B cell (primary cell): ENCODE measurements around the gene ANK3. TPM values are rescaled to one million over a fixed set of nuclear protein-coding genes. Genes with fewer than 3 reads are reported as not detected.

Source experiments
- ATAC-seq: fragments of 200-7000 bp; cut with Tn5 transposase; one replicate; pipeline ENCODE4 v1.10.0; 2021; ENCODE audit warnings: low read depth, mild to moderate bottlenecking, moderate number of reproducible peaks, moderate library complexity
- CTCF ChIA-PET: fragments of 350-600 bp; sonication (Branson Sonifier 250); formaldehyde crosslinking; loops from one replicate; lab custom pipeline; 2021; ENCODE audit warnings: antibody characterized with exemption, inconsistent platforms; lab: Charles Lee
- POLR2A ChIA-PET: fragments of 350-600 bp; sonication (Branson Sonifier 250); formaldehyde crosslinking; loops from one replicate; lab custom pipeline; 2021; ENCODE audit warnings: antibody characterized with exemption; lab: Charles Lee
- DNase-seq: peaks from one replicate; pipeline ENCODE4 v3.0.0; 2013
- H2AFZ ChIP-seq: 2 replicates; pipeline ENCODE4 v1.6.1; 2012; ENCODE audit warnings: mild to moderate bottlenecking, low read depth, low read length; ENCODE audit not compliant: insufficient read depth, poor library complexity, severe bottlenecking
- H3K27ac ChIP-seq, 2 donors: 1 replicate in 1 of 2; 2 replicates in 1 of 2; pipeline ENCODE4 v1.5.1; 2012 to 2013; ENCODE audit warnings: low read length in 2 of 2, mild to moderate bottlenecking in 2 of 2, moderate library complexity in 1 of 2
- H3K27me3 ChIP-seq, 4 experiments: fragments of 200-600 bp in 1 of 4; sonication (generic) in 1 of 4; replicated peaks in 1 of 4; 1 replicate in 2 of 4; 2 replicates in 2 of 4; pipeline versions ENCODE4 v1.6.1 to v1.7.0; 2013 to 2016; ENCODE audit warnings: low read length in 3 of 4, mild to moderate bottlenecking in 2 of 4, mixed read lengths in 1 of 4, moderate library complexity in 1 of 4; ENCODE audit not compliant: insufficient read depth in 4 of 4, control insufficient read depth in 3 of 4; ENCODE audit errors: control extremely low read depth in 1 of 4
- H3K36me3 ChIP-seq, 2 experiments: replicated peaks in 1 of 2; 1 replicate in 1 of 2; 2 replicates in 1 of 2; pipeline versions ENCODE4 v1.6.1 to v1.7.1; 2013; ENCODE audit warnings: low read length in 1 of 2; ENCODE audit not compliant: insufficient read depth in 2 of 2, control insufficient read depth in 1 of 2; ENCODE audit errors: control extremely low read depth in 1 of 2, extremely low read depth in 1 of 2
- H3K4me1 ChIP-seq, 2 donors: fragments of 200-600 bp in 1 of 2; sonication (generic) in 1 of 2; 1 replicate in 1 of 2; 2 replicates in 1 of 2; pipeline versions ENCODE4 v1.5.1 to v1.6.1; 2013 to 2017; ENCODE audit warnings: low read length in 2 of 2; ENCODE audit not compliant: control insufficient read depth in 2 of 2, insufficient read depth in 2 of 2
- H3K4me2 ChIP-seq: replicated peaks from 2 replicates; pipeline ENCODE3; 2012; ENCODE audit warnings: mild to moderate bottlenecking, low read depth, low read length; ENCODE audit not compliant: poor library complexity, severe bottlenecking
- H3K4me3 ChIP-seq, 5 experiments: fragments of 200-600 bp in 1 of 5; sonication (generic) in 1 of 5; 1 replicate in 3 of 5; 2 replicates in 2 of 5; pipeline versions ENCODE4 v1.5.1 to v1.7.0; 2011 to 2016; ENCODE audit warnings: low read length in 4 of 5, mild to moderate bottlenecking in 4 of 5, low read depth in 2 of 5, control low read depth in 1 of 5, moderate library complexity in 1 of 5; ENCODE audit not compliant: insufficient read depth in 1 of 5; ENCODE audit errors: control extremely low read depth in 1 of 5, extremely low read depth in 1 of 5
- H3K79me2 ChIP-seq: fragments of 200-600 bp; sonication (generic); one replicate; pipeline ENCODE4 v1.6.0; 2016; ENCODE audit warnings: low read length; ENCODE audit not compliant: control insufficient read depth, insufficient read depth
- H3K9ac ChIP-seq: fragments of 200-600 bp; sonication (generic); 2 replicates; pipeline ENCODE4 v1.6.1; 2017; ENCODE audit warnings: mild to moderate bottlenecking, low read length, moderate library complexity
- H3K9me3 ChIP-seq, 3 donors: one replicate each; pipeline versions ENCODE4 v1.6.1 to v1.7.1; 2013; ENCODE audit warnings: low read length in 2 of 3; ENCODE audit not compliant: control insufficient read depth in 2 of 3, insufficient read depth in 1 of 3; ENCODE audit errors: control extremely low read depth in 1 of 3
- H4K20me1 ChIP-seq: 2 replicates; pipeline ENCODE4 v1.6.0; 2012; ENCODE audit warnings: mild to moderate bottlenecking, low read length; ENCODE audit not compliant: insufficient read depth, control insufficient read depth, poor library complexity, severe bottlenecking
- H3K27ac Mint-ChIP-seq: one replicate; pipeline ENCODE4 v1.8.0; 2021; ENCODE audit warnings: mixed read lengths
- H3K27me3 Mint-ChIP-seq: one replicate; pipeline ENCODE4 v1.8.0; 2021; ENCODE audit warnings: mixed read lengths
- H3K4me1 Mint-ChIP-seq: one replicate; pipeline ENCODE4 v1.8.0; 2021; ENCODE audit warnings: mixed read lengths
- H3K4me3 Mint-ChIP-seq: one replicate; pipeline ENCODE4 v1.8.0; 2021; ENCODE audit warnings: mixed read lengths
- H3K9me3 Mint-ChIP-seq: one replicate; pipeline ENCODE4 v1.8.0; 2022; ENCODE audit warnings: mixed read lengths; ENCODE audit not compliant: insufficient read depth
- EZH2 ChIP-seq: IDR thresholded peaks from 2 replicates; pipeline ENCODE4 v1.6.1; 2012; ENCODE audit warnings: borderline replicate concordance, low read depth, mild to moderate bottlenecking, moderate library complexity, low read length; ENCODE audit not compliant: insufficient read depth, poor library complexity, severe bottlenecking
- WGBS: methylation state at CpG from one replicate; pipeline ENCODE4 v1.1.5; 2013; ENCODE audit warnings: missing lambda C conversion rate; ENCODE audit not compliant: insufficient coverage; 5-methylcytosine and 5-hydroxymethylcytosine counted together
- intact Hi-C: fragments of 100-400 bp; cut with micrococcal nuclease; formaldehyde crosslinking; loops from one replicate; pipeline ENCODE4 v1.10.0; 2022
- polyA plus RNA-seq: library from polyadenylated mRNA; depleted of rRNA; stranded (reverse); fragments of >200 nt; gene quantifications from 2 replicates; pipeline ENCODE4 v1.2.3, GENCODE V29; 2012
- total RNA-seq, 2 donors: library from RNA; stranded (reverse); fragments of 120-200 nt in 1 of 2; gene quantifications; 1 replicate in 1 of 2; 2 replicates in 1 of 2; pipeline versions ENCODE4 v1.2.3 to v1.2.4, GENCODE V29; 2013 to 2022
- TF ChIP-seq, protein P1 (sequence below): fragments of 200-600 bp; IDR thresholded peaks from one replicate; pipeline ENCODE4 v1.8.0; 2022; ENCODE audit warnings: antibody characterized with exemption, mild to moderate bottlenecking

The ANK3 gene
- total and polyA plus RNA-seq, 2 donors (not counting 1 experiment from before 2014, with no cell fraction given), result 4.9 to 21.6 TPM

- no peak for DNase-seq
- no peaks in the 10 kb centered on the region for H3K9me3 ChIP-seq
- no peaks in the 10 kb centered on the region for H3K79me2 ChIP-seq
- no peak overlapping the region for H3K4me2 ChIP-seq
- no peak overlapping the region for H2AFZ ChIP-seq
- Mint-ChIP-seq H3K27ac (no peak overlapping the region), H3K4me1 (peaks cover under 1% of the 10 kb centered on the region), H3K27me3 (no peaks in the 10 kb centered on the region), H3K4me3 (no peak overlapping the region), H3K9me3 (no peaks in the 10 kb centered on the region)
- intact Hi-C loops, result no loop called here
- no peak overlapping the region for H3K4me3 ChIP-seq
- no peak for ATAC-seq
- ChIA-PET POLR2A (no interaction called here), CTCF (no interaction called here)
- H3K9ac ChIP-seq, result no peak overlapping the region
- no peaks in the 10 kb centered on the region for H3K36me3 ChIP-seq
- no peak for TF ChIP-seq EZH2
- TF ChIP-seq, protein P1, sequence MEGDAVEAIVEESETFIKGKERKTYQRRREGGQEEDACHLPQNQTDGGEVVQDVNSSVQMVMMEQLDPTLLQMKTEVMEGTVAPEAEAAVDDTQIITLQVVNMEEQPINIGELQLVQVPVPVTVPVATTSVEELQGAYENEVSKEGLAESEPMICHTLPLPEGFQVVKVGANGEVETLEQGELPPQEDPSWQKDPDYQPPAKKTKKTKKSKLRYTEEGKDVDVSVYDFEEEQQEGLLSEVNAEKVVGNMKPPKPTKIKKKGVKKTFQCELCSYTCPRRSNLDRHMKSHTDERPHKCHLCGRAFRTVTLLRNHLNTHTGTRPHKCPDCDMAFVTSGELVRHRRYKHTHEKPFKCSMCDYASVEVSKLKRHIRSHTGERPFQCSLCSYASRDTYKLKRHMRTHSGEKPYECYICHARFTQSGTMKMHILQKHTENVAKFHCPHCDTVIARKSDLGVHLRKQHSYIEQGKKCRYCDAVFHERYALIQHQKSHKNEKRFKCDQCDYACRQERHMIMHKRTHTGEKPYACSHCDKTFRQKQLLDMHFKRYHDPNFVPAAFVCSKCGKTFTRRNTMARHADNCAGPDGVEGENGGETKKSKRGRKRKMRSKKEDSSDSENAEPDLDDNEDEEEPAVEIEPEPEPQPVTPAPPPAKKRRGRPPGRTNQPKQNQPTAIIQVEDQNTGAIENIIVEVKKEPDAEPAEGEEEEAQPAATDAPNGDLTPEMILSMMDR, result no peak
- H3K4me1 ChIP-seq, result no peaks in the 10 kb centered on the region
- whole genome bisulfite sequencing, result no CpG with 5 or more reads among the region's 1 CpG
- no peaks in the 10 kb centered on the region for H3K27me3 ChIP-seq
- H4K20me1 ChIP-seq, result no peaks in the 10 kb centered on the region
- H3K27ac ChIP-seq, result no peak overlapping the region
These were observed 69.0 kb downstream of the ANK3 start for GRCh38 chr10:60320666-60321065.

- CTCF ChIA-PET, result no interaction called here
- POLR2A ChIA-PET, result no interaction called here
- no peak for ATAC-seq
- Mint-ChIP-seq H3K4me3 (no peak overlapping the region), H3K4me1 (peaks cover 9% of the 10 kb centered on the region), H3K27ac (no peak overlapping the region), H3K9me3 (no peaks in the 10 kb centered on the region), H3K27me3 (no peaks in the 10 kb centered on the region)
- no peak overlapping the region for H3K4me3 ChIP-seq
- DNase-seq, result no peak
- H3K4me1 ChIP-seq, result peaks cover 0 to 5% of the 10 kb centered on the region in 2 donors
- intact Hi-C loops, result no loop called here
- TF ChIP-seq, protein P1, result no peak
- TF ChIP-seq EZH2, result no peak
- H3K9me3 ChIP-seq, result no peaks in the 10 kb centered on the region
- no peak overlapping the region for H2AFZ ChIP-seq
- H3K79me2 ChIP-seq, result no peaks in the 10 kb centered on the region
- H3K36me3 ChIP-seq, result no peaks in the 10 kb centered on the region
- H3K27me3 ChIP-seq, result no peaks in the 10 kb centered on the region
- H3K4me2 ChIP-seq, result no peak overlapping the region
- no peak overlapping the region for H3K9ac ChIP-seq
- no peak overlapping the region for H3K27ac ChIP-seq
- no CpG with 5 or more reads among the region's 1 CpG for WGBS
- no peaks in the 10 kb centered on the region for H4K20me1 ChIP-seq
These were observed 73.6 kb downstream of the ANK3 start for GRCh38 chr10:60316029-60316428.
